GM18507 (cell line): ENCODE data around the gene AAMP.

Experiments used
- DNase-seq: peaks from one replicate; pipeline ENCODE4 v3.0.0; 2011; ENCODE audit warnings: low read depth; ENCODE audit not compliant: insufficient read length; ENCODE audit errors: extremely low spot score
- FAIRE-seq: peaks from 2 replicates; lab custom pipeline; 2011; peaks lifted over from hg19 to GRCh38; lab: Jason Lieb, UNC

Gene AAMP

DNA sequence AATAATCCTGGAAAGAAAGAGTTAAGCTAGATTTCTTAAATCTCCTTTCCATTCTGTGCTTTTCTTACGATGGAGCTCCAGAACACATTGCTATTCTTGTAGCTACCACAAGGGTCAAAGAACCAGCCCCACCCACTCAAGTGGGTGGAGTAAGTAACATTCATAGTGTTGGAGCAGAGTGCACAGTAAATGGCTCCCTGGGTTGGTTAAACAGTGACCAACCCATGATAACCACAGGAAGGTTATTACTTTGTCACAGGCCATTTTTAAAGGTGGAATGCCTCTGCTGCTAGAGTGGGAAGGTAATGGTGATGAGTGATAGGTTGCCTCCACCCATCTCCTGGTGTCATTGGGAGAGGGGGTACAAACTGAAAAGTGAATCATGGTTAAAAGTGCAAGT lies 39.1 kb downstream of the AAMP start:
- no peak for DNase-seq
- peak; percentile 89 for FAIRE-seq

- DNase-seq (no peak), FAIRE-seq (no peak)
These were observed 40.1 kb downstream of the AAMP start for GRCh38 chr2:218229851-218230250.

- FAIRE-seq (peak; percentile 92), DNase-seq (peak; percentile 37)
These were observed 40.7 kb downstream of the AAMP start for GRCh38 chr2:218229239-218229638.

- FAIRE-seq: no peak
- DNase-seq: no peak
These were observed 41.4 kb downstream of the AAMP start for GRCh38 chr2:218228366-218229090.

DNA sequence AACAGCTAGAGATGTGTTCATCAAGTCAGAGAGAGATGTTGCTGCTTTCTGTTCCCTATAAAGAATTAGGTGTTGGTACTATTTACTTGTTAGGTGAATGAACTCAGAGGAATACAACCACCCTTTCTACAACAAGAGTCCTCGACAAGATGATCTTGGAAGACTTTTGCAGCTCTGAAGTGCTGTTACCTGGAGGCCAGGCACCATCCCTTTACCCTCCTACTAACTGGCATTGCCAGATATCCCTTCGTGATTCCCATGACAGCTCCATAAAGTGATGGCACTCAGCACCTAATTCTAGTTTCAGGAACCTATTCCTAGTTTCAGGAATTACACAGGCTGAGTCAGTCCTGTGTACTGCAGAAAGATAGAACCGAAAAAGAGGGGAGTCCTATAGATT lies 43.0 kb downstream of the AAMP start:
- DNase-seq (no peak), FAIRE-seq (no peak)

DNA sequence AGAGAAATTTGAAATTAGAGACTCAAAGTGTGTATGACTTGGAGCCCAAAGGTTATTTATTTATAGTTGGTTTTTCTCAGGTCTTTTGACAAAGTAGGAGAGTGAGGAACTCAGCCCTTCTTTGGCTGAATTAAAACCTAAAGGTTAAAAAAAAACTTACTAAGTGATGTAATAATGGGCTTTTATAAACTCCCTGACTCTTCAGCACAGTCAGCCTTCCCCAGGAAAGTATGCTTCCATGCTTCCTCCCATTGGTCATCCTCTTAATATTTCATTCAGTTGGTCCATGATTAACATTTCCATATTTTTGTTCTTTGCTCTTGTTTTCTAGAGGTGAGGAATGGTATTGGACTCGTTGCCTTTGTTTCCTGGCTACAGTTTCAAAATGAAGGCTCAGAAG lies 45.8 kb downstream of the AAMP start:
- FAIRE-seq (no peak), DNase-seq (no peak)

DNA sequence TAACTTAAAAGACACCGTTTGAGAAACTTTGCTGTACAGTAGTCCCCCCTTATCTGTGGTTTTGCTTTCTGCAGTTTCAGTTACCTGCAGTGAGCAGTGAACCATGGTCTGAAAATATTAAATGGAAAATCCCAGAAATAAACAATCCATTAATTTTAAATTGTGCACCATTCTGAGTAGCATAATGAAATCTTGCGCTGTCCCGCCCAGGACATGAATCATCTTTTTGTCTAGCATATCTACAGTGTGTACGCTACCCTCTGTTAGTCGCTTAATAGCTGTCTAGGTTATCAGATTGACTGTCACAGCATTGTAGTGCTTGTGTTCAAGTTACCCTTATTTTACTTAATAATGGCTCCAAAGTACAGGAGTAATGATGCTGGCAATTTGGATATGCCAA lies 46.9 kb downstream of the AAMP start:
- no peak for DNase-seq
- FAIRE-seq: peak; percentile 5

- DNase-seq: no peak
- no peak for FAIRE-seq
These were observed 48.9 kb downstream of the AAMP start for GRCh38 chr2:218221000-218221399.

DNA sequence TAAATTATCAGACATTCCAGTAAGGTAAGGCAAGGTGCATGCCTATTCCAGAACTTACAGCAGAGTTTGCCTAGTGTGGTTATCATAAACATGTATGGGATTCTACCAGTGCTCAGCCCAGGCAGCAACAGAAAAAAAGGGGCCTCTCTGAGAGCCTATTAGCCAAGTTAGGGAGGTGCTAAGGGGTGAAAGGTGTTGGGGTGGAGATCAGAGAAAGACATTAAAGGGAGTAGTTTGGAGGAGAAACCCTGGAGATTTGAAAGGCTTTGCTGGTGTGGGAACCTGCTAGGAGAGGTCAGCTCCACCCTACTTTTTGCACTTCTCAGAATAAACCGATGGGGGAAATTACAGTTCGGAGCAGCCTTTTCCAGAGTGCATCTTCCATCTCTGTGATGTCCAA lies 50.0 kb downstream of the AAMP start:
- DNase-seq: no peak
- FAIRE-seq: no peak

- DNase-seq (no peak), FAIRE-seq (peak; percentile 86)
These were observed 51.4 kb downstream of the AAMP start for GRCh38 chr2:218218268-218219185.

GRCh38 chr2:218217360-218218267 lies 52.3 kb downstream of the AAMP start:
- peak; percentile 35 for DNase-seq
- FAIRE-seq: peak; percentile 71

- peak; percentile 90 for FAIRE-seq
- DNase-seq: peak; percentile 88
These were observed 53.1 kb downstream of the AAMP start, which contains the start of gene ARPC2 for GRCh38 chr2:218216674-218217359. ARPC2 (plus strand) TSS chr2:218217189; CDS start chr2:218217471, 282 bp downstream.

- DNase-seq (no peak), FAIRE-seq (no peak)
These were observed 53.6 kb downstream of the AAMP start for GRCh38 chr2:218216336-218216673.
